Renal cortical epithelial cell (primary cell): ENCODE measurements around the gene SNRPF. TPM values are rescaled to one million over a fixed set of nuclear protein-coding genes. Genes with fewer than 3 reads are reported as not detected.
A peak's percentile ranks its signal among the peaks of the same experiment; 100 is the strongest.
"Not testable (repeated sequence)": the region's sequence is repeated elsewhere in the genome, so short reads cannot be mapped to it uniquely, and the experiment has no call there.

Source experiments
- DNase-seq: peaks from one replicate; pipeline ENCODE4 v3.0.0-alpha.2; 2011; ENCODE audit warnings: low read depth
- total RNA-seq: library from RNA; depleted of rRNA; stranded (reverse); fragments of >200 nt; gene quantifications from 2 replicates; pipeline ENCODE4 v1.2.3, GENCODE V29; 2014

Gene SNRPF
- 8.2 and 12.7 TPM in 2 replicates for total RNA-seq

DNA sequence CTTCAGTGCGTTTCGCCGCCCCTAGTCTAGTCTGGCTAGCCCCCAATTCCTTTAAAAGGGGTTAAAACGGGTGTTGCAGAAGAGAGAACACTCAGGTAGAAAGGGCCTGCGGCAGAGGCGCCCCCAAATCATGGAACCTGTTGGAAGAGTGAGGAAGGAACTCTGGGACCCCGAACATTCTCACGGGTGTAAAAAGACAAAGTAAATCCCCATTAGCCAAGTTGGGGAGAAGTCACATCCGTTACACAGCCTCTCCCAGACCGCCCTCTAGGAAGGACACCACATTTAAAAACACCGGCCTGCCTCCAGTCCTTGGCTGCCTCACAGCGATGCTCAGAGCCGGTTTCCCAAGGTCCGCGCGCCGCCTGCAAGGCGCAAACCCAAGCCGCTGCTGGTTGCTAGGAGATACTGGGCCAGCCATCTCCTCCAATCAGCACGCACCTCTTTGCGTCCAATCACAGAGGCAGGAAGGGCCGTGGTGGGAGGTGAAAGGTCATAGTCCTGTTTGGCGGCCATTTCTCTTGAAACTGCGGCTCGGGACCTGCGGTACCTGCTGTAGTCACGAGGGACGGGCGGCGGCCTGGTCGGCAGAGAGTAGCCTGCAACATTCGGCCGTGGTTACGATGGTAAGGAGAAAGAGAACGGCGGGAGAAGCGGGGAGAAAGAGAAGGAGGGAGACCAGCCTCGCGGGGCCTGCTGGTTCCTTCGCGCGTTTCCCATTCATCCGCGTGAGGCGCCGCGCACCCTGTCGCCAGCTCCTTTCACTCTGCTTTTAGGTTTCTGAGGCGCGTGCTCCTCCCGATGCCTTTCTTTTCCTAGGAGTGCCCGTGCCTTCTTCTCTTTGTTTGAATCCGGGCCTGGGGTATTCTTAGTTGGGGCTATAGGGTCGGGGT, at the start of gene SNRPF:
Gene SNRPF, plus strand, starts transcription at position 502 of the 893 bp plus-strand sequence. Its CDS starts 122 bp downstream, at position 624.
- peak; percentile 94 for DNase-seq

- no peak for DNase-seq
Measured at GRCh38 chr12:95809000-95809680, 49.6 kb upstream of the SNRPF start.

DNA sequence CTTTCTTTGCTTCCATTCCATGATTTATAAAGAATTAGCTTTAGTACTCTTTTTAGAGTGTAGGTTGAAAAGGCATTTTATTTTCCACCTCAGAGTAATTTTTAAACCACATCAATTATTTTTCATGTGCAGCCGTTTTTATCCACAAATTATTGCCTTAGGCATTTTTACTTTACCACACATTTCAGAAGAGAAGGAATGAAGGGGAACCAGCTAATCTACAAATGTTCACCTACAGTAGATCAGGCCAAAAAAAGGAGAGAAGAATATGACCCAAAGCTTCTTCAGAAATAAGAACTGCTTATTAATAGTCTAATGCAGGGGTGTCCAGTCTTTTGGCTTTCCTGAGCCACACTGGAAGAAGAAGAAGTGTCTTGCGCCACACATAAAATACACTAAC, 48.3 kb upstream of the SNRPF start:
- DNase-seq: no peak

GRCh38 chr12:95812155-95812554, 46.6 kb upstream of the SNRPF start:
- not testable (repeated sequence) for DNase-seq

DNA sequence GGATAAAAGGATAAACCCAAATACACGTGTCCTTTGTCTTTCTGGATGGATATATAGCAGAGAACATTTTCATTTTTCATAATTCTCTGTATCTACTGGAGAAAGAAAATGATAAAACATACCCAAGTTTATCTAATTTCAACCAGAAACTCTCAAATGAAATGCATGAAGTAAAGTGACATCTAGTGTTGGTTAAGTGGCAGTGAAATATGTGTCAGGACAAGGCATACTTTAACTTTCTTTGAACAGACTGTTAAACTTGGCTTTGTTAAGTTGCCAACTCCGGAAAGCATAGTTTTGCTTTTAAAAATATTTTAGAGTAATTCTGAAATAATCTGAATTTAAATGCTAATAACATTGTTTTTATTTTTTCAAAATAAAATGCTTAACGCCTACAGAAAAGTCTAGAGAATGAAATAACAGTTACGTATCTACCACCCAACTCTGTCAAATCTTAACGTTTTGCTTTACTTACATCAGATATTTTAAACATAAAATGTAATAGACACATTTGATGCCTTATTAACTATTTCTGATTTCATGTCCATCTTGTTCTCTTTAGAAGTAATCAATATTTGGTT, 43.0 kb upstream of the SNRPF start:
- DNase-seq: peak; percentile 68

- DNase-seq: peak; percentile 63
Measured at GRCh38 chr12:95820096-95820703, 38.6 kb upstream of the SNRPF start.

- peak; percentile 53 for DNase-seq
Measured at GRCh38 chr12:95829395-95829794, 29.4 kb upstream of the SNRPF start.

DNA sequence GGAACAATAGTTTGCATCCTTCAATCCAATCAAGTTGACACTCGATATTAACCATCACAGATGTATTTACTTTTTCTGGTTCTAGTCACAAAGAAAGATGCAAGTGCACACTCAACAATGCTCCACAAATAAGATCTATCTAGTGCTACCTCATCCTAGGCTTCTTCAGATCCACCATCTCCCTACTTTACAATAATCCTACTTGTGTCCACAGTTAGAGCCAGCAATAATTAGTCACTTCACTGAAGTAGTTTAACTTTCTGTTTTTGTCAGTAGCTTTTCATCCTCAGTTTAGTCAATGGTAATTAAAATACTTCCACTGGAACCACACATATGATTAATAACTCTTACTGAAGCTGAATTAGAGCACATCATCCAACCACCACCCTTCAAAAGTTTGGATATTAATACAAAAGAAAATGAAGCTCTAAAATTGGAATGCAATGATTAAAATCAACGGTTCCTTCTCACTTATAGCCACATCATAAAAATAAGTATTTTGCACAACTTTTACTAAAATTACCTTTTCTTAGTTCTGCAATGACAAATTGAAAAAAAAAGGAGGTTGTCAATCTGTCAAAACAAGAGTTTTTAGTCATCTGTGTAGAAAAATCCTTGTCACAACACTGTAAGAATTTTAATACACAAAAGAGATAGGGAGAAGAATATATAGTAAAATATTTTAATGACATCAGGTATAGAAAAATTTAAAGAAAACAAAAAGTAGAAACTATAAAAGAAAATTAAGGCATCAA, 28.2 kb upstream of the SNRPF start:
- no peak for DNase-seq

DNA sequence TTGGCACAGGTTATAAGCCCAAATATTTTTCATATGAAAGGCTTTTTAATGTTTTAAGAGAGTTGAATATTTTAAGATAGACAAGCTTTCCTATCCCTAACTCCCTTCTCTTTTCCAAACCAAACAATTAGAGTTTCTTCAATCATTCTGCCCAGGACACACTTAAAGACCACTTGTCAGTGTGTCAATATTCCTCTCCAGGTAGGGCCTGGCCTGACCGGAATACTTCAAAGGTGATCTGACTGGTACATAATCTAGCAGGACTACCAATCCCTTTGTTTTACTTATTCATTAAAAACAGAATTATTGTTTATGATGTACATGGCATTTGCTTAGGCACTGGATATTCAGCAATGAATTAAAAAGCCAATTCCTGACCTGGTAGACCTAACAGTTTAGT, 24.2 kb upstream of the SNRPF start:
- DNase-seq: no peak

GRCh38 chr12:95836185-95836609, 22.6 kb upstream of the SNRPF start:
- DNase-seq: peak; percentile 80

- DNase-seq: peak; percentile 77
Measured at GRCh38 chr12:95836630-95837239, 22.0 kb upstream of the SNRPF start.

- DNase-seq: no peak
Measured at GRCh38 chr12:95837240-95838038, 21.3 kb upstream of the SNRPF start.

DNA sequence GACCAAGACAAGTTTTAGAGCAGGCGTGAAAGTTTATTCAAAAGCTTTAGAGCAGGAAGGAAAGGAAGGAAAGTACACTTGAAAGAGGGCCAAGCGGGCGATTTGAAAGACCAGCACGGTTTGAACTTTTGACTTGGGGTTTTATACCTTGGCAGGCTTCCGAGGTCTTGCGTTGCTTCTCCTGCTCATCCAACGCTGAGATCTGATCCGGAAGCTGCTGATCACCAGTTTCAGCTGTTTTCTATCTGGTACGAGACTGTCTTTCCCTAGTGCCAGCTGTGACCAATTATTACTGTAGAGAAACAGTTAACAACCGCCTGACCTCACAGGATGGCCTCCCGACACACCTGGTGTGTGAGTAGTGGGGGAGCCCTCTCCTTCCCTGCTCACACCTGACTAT, 20.6 kb upstream of the SNRPF start:
- peak; percentile 73 for DNase-seq

DNA sequence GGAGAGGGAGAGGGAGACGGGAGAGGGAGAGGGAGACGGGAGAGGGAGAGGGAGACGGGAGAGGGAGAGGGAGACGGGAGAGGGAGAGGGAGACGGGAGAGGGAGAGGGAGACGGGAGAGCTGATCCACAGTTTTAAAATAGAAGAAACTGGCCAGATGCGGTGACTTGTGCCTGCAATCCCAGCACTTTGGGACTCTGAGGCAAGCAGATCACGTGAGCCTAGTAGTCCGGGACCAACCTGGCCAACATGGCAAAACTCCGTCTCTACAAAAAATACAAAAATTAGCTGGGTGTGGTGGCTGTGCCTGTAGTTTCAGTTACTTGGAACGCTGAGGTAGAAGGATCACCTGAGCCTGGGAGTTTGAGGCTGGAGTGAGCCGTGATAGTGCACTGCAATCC, 16.3 kb upstream of the SNRPF start:
- DNase-seq: not testable (repeated sequence)

DNA sequence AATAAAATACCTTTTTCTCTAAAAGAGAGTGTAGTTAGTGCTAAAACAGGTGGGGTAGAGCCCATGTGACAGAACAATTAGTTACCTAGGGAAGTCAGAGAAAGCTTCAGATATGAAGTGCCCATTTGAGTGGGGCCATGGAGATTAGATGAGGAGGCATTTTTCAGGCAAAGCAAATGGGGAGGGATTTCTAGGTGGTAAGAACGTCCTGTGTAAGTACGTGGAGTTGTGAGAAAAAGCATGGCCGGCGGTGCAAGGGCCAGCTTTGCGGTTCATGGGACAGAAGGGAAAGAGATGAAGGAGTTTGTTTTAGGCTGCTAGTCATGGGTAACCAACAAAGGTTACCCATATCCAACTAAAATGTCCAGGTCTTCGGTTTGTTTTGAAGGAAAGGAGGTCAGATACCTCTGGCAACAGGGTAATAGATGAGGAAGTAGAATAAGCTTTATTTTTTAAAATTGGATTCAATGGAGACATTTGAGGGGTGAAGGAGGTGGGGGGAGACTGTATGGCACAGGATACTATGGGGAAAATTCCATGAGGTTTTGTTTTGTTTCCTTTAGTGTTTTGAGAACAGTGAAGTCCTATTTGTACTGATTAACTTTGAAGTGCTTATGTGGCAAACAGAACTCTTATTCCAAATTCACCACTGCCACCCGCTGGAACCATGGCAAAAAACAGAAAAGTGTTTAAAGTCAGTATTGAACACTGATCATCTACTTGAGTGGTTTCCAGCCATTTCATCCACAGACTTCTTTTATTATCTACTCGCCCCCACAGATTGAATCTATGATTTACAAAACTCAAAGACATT, 10.0 kb upstream of the SNRPF start:
- peak; percentile 90 for DNase-seq

- no peak for DNase-seq
Measured at GRCh38 chr12:95851606-95852005, 7.1 kb upstream of the SNRPF start.

- DNase-seq: no peak
Measured at GRCh38 chr12:95852133-95852532, 6.6 kb upstream of the SNRPF start.

DNA sequence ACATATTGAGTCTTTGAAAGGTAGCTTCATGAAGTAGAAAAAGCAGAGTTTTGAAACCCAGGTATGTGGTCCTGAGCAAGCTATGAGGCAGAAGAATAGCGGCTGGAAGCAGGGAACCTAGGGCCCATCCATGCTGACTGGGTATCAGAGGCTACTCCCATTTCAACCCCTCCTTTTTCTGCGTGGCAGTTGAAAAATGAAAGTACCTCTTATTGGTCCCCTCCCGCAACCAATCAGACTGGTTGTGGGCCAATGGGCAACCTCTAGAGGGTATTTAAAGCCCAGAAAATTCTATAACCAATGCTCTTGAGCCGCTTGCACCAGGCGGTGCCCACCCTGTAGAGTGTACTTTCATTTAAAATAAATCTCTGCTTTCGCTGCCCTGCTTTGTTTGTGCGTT, 1.6 kb upstream of the SNRPF start:
- no peak for DNase-seq

- DNase-seq: no peak
Measured at GRCh38 chr12:95857799-95858198, 953 bp upstream of the SNRPF start.
